ENCODE data around the gene METTL25B. TPM values are rescaled to one million over a fixed set of nuclear protein-coding genes. Genes with fewer than 3 reads are reported as not detected.

The METTL25B gene
- total and polyA plus RNA-seq, 10 of the 15 experiments (the other 5 are each of a cell fraction or from before 2014, with no cell fraction given): 5.9 to 25.2 (median 13.5) TPM

DNA sequence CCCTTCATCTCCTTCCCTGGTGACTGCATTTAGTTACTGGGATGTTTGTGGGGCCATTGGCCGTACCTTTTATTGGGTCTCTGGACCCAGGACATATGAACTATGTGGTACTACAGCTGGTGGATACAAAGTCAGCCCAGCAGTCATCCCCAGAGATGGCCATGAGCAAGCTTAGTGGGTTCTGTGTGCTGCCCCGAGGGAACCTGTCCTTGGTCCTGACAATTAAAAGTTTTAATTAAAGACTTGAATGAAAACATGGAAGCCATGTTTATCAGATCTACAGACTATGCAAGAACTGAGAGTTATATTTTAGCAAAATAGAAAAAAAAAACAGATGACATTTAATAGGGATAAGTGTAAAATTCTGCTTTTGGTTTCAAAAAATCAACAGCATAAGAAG lies 48.2 kb upstream of the METTL25B start:
- no peaks in the 10 kb centered on the region for H3K79me2 ChIP-seq (ENCODE audit: control insufficient read depth, insufficient read depth, low read length)
- FAIRE-seq (no peak), ATAC-seq (no peak), DNase-seq (ENCODE audit: low read depth, low spot score) (no peak)
- no peak overlapping the region for H2AFZ ChIP-seq (ENCODE audit: control insufficient read depth, low read depth, low read length)
- in situ Hi-C loops (cut with MboI): no loop called here
- no peaks in the 10 kb centered on the region for H3K9me3 ChIP-seq (replicated peaks; ENCODE audit: control insufficient read depth, insufficient read depth, low read length)
- no peak overlapping the region for H3K27ac ChIP-seq (ENCODE audit: control insufficient read depth, insufficient read depth)
- H3K36me3 ChIP-seq (ENCODE audit: control insufficient read depth in 2 of 2, insufficient read depth in 2 of 2, low read length in 1 of 2): no peaks in the 10 kb centered on the region
- 0% methylated on average over 2 of the region's 2 CpGs for WGBS (ENCODE audit: insufficient coverage, insufficient replicate concordance, low lambda C conversion rate, missing lambda C conversion rate)
- POLR2A ChIA-PET: no interaction called here
- SMC1A ChIA-PET (ENCODE audit: uncharacterized antibody, unreplicated experiment): interaction anchor here (0.9 to 1.9 kb wide), 5 partner anchors 9 to 60 kb away, joined by 3 to 7 read pairs (median 4); no protein-coding TSS in a partner anchor
- no peaks in the 10 kb centered on the region for H4K20me1 ChIP-seq (ENCODE audit: control insufficient read depth, insufficient read depth)
- H3K4me2 ChIP-seq (ENCODE audit: control insufficient read depth, insufficient read depth): no peak overlapping the region
- H3K4me1 ChIP-seq (ENCODE audit: control insufficient read depth, insufficient read depth, low read length): peaks cover 17% of the 10 kb centered on the region
- no TSS peak for BruUV-seq (replicated peaks)
- CTCF ChIA-PET: interaction anchor here (1.2 to 12.9 kb wide), 7 partner anchors 9 to 53 kb away, joined by 3 to 192 read pairs (median 8); no protein-coding TSS in a partner anchor
- intact Hi-C loops (cut with micrococcal nuclease; ENCODE audit: unreplicated experiment): no loop called here
- no peak for TF ChIP-seq ZNF384 (IDR thresholded peaks at IDR 0.05; ENCODE audit: borderline replicate concordance, low read depth, low read length)
- no peak overlapping the region for H3K9ac ChIP-seq (ENCODE audit: control insufficient read depth, insufficient read depth, low read length)
- RAD21 ChIA-PET (ENCODE audit: unreplicated experiment): interaction anchor here (0.6 to 5.8 kb wide), 5 partner anchors 10 to 53 kb away, joined by 3 to 58 read pairs (median 5); no protein-coding TSS in a partner anchor
- H3K4me3 ChIP-seq: no peak overlapping the region
- peaks cover 16 to 18% of the 10 kb centered on the region in 2 experiments for H3K27me3 ChIP-seq (replicated peaks in 1 of 2; ENCODE audit: control insufficient read depth in 2 of 2, insufficient read depth in 2 of 2, low read length in 1 of 2)

GRCh38 chr1:156681196-156681960 lies 46.9 kb upstream of the METTL25B start:
- no peak for ATAC-seq
- SMC1A ChIA-PET (ENCODE audit: uncharacterized antibody, unreplicated experiment): interaction anchor here (1.0 to 1.9 kb wide), 3 partner anchors 20 to 54 kb away, joined by 3 to 6 read pairs (median 3); no protein-coding TSS in a partner anchor
- WGBS (ENCODE audit: insufficient coverage, insufficient replicate concordance, low lambda C conversion rate, missing lambda C conversion rate): 45% methylated on average over 8 of the region's 8 CpGs
- DNase-seq (ENCODE audit: low read depth, low spot score): no peak
- CTCF ChIA-PET: interaction anchor here (1.1 to 12.9 kb wide), 5 partner anchors 10 to 57 kb away, joined by 3 to 433 read pairs (median 8); partner anchors contain the start of genes CRABP2, ISG20L2 and METTL25B
- BruUV-seq (replicated peaks): no TSS peak
- Histone ChIP-seq H3K4me1 (ENCODE audit: control insufficient read depth, insufficient read depth, low read length) (peaks cover 17% of the 10 kb centered on the region), H3K4me3 (no peak overlapping the region), H3K27me3 (replicated peaks in 1 of 2; ENCODE audit: control insufficient read depth in 2 of 2, insufficient read depth in 2 of 2, low read length in 1 of 2) (peaks cover 8 to 16% of the 10 kb centered on the region in 2 experiments), H3K4me2 (ENCODE audit: control insufficient read depth, insufficient read depth) (no peak overlapping the region), H3K9me3 (replicated peaks; ENCODE audit: control insufficient read depth, insufficient read depth, low read length) (no peaks in the 10 kb centered on the region), H3K36me3 (ENCODE audit: control insufficient read depth in 2 of 2, insufficient read depth in 2 of 2, low read length in 1 of 2) (no peaks in the 10 kb centered on the region), H3K79me2 (ENCODE audit: control insufficient read depth, insufficient read depth, low read length) (no peaks in the 10 kb centered on the region), H3K27ac (ENCODE audit: control insufficient read depth, insufficient read depth) (no peak overlapping the region), H4K20me1 (ENCODE audit: control insufficient read depth, insufficient read depth) (no peaks in the 10 kb centered on the region), H3K9ac (ENCODE audit: control insufficient read depth, insufficient read depth, low read length) (no peak overlapping the region), H2AFZ (ENCODE audit: control insufficient read depth, low read depth, low read length) (no peak overlapping the region)
- RAD21 ChIA-PET (ENCODE audit: unreplicated experiment): interaction anchor here (5.8 kb wide), 1 partner anchor 22 kb away, joined by 58 read pairs; no protein-coding TSS in a partner anchor
- TF ChIP-seq RAD51 (IDR thresholded peaks at IDR 0.05) (no peak), FOXM1 (IDR thresholded peaks at IDR 0.05; ENCODE audit: low read depth, low read length) (no peak), TCF3 (IDR thresholded peaks at IDR 0.05; ENCODE audit: borderline replicate concordance, insufficient read depth, low read depth, low read length) (no peak), ZBTB33 (IDR thresholded peaks at IDR 0.05) (no peak), FOS (IDR thresholded peaks at IDR 0.05; ENCODE audit: borderline replicate concordance, extremely low read depth, insufficient read length) (no peak), JUNB (IDR thresholded peaks at IDR 0.05) (no peak), EZH2 (IDR thresholded peaks at IDR 0.05; ENCODE audit: borderline replicate concordance, control insufficient read depth, low read depth, low read length) (no peak)
- POLR2A ChIA-PET: interaction anchor here (0.5 to 1.1 kb wide), 2 partner anchors 47 to 80 kb away, joined by 3 read pairs; partner anchors contain the start of genes ISG20L2 and METTL25B
- in situ Hi-C loops (cut with MboI) (no loop called here), intact Hi-C loops (cut with micrococcal nuclease; ENCODE audit: unreplicated experiment) (no loop called here)
- no peak for FAIRE-seq

Measured in GM12878 (cell line).